GM12865 (cell line): Measurements from ENCODE around the gene KRTAP10-9.
"Not testable (repeated sequence)": the region's sequence is repeated elsewhere in the genome, so short reads cannot be mapped to it uniquely, and the experiment has no call there.

Experiments used
- DNase-seq: peaks from one replicate; pipeline ENCODE4 v3.0.0; 2010; ENCODE audit warnings: low read depth
- H3K4me3 ChIP-seq: 2 replicates; pipeline ENCODE4 v1.5.1; 2011; ENCODE audit warnings: mild to moderate bottlenecking, low read depth, low read length, control low read depth
- TF ChIP-seq, protein P1 (sequence below): IDR thresholded peaks from 2 replicates; pipeline ENCODE4 v1.5.1; 2011; ENCODE audit warnings: low read length, control low read depth, low read depth, inconsistent platforms; ENCODE audit not compliant: insufficient read depth; ENCODE audit errors: missing control alignments

Gene KRTAP10-9

DNA sequence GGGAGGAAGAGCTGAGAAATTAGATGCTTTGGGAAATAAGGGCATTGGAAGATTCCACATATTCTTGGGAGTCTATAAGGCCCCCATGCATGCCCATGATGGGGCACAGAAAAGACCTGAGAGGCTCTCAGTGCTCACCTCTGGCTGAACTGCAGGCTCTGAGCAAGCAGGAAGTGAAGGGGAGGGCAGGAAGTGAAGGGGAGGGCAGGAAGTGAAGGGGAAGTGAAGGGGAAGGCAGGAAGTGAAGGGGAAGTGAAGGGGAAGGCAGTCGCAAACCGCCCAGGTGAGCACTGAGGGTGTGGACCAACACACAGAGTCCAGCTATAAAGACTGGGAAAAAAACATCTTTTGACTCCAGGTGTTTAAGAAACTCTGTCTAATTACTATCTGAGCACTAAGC is 3.5 kb downstream of the KRTAP10-9 start:
- no peak for DNase-seq
- TF ChIP-seq, protein P1, sequence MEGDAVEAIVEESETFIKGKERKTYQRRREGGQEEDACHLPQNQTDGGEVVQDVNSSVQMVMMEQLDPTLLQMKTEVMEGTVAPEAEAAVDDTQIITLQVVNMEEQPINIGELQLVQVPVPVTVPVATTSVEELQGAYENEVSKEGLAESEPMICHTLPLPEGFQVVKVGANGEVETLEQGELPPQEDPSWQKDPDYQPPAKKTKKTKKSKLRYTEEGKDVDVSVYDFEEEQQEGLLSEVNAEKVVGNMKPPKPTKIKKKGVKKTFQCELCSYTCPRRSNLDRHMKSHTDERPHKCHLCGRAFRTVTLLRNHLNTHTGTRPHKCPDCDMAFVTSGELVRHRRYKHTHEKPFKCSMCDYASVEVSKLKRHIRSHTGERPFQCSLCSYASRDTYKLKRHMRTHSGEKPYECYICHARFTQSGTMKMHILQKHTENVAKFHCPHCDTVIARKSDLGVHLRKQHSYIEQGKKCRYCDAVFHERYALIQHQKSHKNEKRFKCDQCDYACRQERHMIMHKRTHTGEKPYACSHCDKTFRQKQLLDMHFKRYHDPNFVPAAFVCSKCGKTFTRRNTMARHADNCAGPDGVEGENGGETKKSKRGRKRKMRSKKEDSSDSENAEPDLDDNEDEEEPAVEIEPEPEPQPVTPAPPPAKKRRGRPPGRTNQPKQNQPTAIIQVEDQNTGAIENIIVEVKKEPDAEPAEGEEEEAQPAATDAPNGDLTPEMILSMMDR = no peak
- H3K4me3 ChIP-seq = no peak overlapping the region

DNA sequence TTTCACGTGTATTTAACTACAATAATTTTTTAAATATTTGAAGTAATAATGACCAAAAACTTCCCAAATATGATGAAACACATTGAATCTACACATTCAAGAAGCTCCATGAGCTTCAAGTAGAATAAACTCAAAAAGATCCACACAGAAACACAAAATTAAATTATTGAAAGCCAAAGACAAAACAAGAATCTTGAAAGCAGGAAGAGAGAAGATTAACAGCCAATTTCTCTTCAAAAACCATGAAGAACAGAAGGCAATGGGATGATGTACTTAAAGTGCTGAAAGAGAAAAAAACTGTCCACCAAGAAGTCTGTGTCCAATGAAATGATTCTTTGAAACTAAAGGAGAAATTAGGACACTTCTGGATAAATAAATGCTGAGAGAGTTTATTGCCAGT is 5.2 kb downstream of the KRTAP10-9 start:
- no peak for DNase-seq
- no peak overlapping the region for H3K4me3 ChIP-seq
- TF ChIP-seq, protein P1 = no peak

DNA sequence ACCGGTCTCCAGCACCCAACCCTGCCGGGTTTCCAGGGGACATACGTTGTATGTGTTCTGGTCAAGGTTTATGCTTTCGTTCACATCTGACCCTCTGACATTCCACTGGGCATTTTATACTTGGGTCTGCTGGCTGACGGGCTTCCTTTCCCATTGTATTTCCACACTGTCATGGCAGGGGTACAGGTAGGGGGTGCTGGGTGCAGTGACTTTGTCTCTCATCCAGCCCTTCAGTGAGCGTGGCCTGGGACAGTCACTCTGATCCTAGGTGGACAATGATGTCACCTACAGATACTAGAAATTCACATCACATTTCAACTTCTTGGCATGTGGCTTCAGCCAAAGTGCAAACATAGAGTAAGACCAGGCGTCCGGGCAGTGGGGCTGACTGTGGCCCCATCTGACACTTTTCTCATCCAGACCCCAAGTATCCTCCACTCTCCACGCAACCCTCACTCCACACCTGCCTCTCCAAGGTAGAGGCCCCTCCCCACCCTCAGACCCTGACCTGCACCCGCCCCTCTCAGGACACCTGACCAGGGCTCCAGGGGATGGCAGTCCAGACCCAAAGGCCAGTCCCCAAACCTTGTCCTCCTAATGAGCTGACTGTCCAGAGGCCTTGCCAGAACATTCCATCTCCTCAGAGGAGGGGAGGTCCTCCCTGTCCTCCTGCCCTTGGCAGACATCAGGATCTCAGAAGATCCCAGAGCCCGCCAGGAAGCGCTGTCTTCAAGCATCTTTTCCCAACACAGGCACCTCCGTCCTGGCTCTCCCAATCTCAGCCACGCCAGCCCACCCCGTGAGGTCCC is 9.5 kb downstream of the KRTAP10-9 start:
- TF ChIP-seq, protein P1 = no peak
- no peak overlapping the region for H3K4me3 ChIP-seq
- DNase-seq = no peak

DNA sequence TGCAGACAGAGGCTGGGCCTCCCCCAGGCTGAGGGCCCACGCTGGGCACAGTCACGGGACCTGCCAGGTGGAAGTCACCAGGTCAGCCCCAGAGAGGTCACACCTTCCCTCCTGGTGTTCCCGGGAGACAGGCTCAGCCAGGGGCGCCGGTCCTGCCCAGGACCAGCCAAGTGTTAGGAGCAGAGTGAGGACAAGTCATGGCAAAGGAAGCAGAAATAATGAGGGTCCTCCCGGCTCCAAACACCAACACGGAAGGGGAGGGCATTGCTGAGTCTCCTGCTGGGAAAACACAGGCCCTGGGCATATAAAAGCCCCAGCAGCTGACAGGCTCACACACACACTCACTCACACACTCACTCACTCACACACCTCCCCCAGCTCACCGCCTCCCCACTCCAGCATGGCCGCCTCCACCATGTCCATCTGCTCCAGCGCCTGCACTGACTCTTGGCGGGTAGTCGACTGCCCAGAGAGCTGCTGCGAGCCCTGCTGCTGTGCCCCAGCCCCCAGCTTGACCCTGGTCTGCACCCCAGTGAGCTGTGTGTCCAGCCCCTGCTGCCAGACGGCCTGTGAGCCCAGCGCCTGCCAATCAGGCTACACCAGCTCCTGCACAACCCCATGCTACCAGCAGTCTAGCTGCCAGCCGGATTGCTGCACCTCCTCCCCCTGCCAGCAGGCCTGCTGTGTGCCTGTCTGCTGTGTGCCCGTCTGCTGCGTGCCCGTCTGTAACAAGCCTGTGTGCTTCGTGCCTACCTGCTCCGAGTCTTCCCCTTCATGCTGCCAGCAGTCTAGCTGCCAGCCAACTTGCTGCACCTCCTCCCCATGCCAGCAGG is 10.3 kb downstream of the KRTAP10-9 start, which contains the start of gene KRTAP10-10:
Gene KRTAP10-10 (plus strand): TSS at position 339 of the 833 bp plus-strand sequence. CDS start 62 bp downstream, at position 401.
- no peak within 1 kb of the TSS for H3K4me3 ChIP-seq
- no peak for DNase-seq
- TF ChIP-seq, protein P1 = no peak

DNA sequence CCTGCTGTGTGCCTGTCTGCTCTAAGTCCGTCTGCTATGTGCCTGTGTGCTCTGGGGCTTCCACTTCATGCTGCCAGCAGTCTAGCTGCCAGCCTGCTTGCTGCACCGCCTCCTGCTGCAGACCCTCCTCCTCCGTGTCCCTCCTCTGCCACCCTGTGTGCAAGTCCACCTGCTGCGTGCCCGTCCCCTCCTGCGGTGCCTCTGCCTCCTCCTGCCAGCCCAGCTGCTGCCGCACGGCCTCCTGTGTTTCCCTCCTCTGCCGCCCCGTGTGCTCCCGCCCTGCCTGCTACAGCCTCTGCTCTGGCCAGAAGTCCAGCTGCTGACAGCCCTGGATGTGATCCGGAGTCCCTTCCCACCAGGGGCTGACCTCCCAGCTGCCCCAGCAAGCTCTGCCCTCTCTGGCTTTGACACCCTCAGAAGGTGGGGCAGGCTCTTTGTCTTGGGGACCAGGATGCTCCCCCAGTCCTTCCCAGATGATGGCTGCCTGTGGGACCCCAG is 11.0 kb downstream of the KRTAP10-9 start:
- not testable (repeated sequence) for H3K4me3 ChIP-seq, DNase-seq

DNA sequence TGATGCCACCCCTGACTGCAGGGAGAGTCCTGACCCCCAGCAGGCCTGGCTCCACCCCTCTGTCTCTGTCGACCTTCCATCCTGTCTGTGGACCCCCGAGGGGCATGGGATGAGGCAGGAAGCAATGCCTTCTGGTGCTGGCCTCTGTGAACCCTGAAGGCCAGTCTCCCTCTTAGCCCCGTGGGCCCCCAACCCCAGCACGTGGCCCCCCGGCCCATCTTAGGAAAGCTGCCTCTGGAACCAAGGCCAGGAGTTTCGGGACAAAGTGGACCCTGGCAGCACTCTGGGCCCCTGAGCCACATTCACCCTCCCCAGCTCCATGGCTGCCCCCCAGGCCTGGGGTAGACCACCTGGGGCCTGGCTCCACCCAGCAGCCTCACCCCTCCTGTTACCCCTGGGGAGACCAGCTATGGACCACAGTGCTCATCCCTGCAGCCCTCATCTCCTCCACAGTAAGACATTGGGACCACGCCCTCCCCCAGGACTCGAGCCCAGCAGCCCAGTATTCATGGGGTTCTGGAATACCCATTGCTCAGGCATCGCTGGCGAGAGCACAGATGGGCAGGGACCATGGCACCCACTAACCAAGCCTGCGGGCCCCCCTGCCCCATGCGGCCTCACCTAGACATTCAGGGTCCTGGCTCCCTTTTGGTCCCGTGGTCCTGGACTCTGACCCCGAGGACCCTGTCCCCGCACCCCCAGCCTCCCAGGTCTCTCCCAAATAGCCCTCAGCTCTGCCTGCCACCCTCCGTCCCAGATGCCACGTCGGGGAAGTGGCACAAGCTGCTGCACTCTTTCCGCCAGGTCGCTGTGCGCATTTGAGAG is 11.8 kb downstream of the KRTAP10-9 start:
- not testable (repeated sequence) for DNase-seq, H3K4me3 ChIP-seq

DNA sequence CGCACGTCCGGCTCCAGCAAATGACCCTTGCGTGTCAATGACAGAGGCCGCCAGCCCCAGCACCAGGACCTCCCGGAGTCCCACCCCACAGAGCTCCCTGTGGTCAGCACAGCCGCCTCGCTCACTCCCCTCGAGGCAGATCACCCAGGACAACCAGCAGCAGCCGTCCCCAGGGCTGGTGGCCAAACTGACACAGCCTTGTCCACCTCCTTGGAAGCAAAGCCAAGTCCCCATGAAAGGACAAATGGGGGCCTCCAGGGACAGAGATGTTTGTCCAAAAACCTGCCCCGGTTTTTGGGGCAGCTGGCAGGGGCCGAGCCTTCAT is 12.4 kb downstream of the KRTAP10-9 start:
- DNase-seq = no peak
- TF ChIP-seq, protein P1 = no peak
- H3K4me3 ChIP-seq = no peak overlapping the region
